ENCODE data around the gene DEF6. TPM values are rescaled to one million over a fixed set of nuclear protein-coding genes. Genes with fewer than 3 reads are reported as not detected.

DEF6 gene
- total RNA-seq, 1 donor from 2014 or later, result 2.2 TPM

DNA sequence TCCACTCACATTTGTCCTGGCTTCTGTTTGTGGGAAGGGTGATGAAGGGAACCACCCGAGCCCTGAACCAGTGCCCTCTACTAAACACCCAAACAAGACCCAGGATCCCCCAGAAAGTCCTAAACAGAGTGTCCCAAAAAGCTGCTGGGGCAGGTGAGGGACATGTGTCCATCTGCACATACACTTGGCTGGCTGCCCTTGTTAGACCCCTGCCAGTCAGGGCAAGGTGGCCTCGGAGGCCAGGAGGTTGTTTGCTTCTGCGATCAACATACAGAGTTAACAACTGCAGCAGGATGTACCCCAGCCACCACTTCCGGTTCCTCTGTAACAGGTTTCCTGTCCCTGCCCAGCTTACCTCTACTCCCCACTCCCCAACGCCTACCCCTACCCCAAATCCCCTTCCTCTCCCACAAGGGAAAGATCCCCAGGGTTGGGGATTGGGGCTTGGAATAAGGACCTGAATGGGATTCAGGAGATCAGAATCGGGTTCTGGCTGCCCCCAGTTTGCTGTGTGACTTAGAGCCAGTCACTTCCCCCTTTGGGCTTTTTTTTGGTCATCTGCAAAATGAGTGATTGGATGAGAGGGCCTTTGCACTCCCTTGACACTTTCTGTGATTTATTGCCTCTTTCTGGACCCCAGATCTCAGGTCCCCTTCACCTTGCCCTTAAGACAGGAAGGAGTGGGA lies 13.9 kb downstream of the DEF6 start:
- H3K4me1 ChIP-seq (ENCODE audit: insufficient read depth, low read length), result no peaks in the 10 kb centered on the region
- H4K20me1 ChIP-seq (ENCODE audit: insufficient read depth, low read length), result no peaks in the 10 kb centered on the region
- no peak for DNase-seq (ENCODE audit: low read depth)
- Mint-ChIP-seq H3K4me1 (ENCODE audit: low read depth, unreplicated experiment) (no peaks in the 10 kb centered on the region), H3K36me3 (ENCODE audit: low read depth, unreplicated experiment) (no peaks in the 10 kb centered on the region), H3K27ac (ENCODE audit: unreplicated experiment) (no peak overlapping the region), H3K27me3 (ENCODE audit: low read depth, unreplicated experiment) (peaks cover 40% of the 10 kb centered on the region), H3K4me3 (ENCODE audit: unreplicated experiment) (no peak overlapping the region), H3K9me3 (ENCODE audit: unreplicated experiment) (peaks cover 1% of the 10 kb centered on the region)
- H3K27me3 ChIP-seq (ENCODE audit: insufficient read depth, low read length), result peaks cover 14% of the 10 kb centered on the region
- H3K9ac ChIP-seq (ENCODE audit: low read length), result no peak overlapping the region
- no peaks in the 10 kb centered on the region for H3K9me3 ChIP-seq (ENCODE audit: insufficient read depth, low read depth, low read length)
- H3K4me2 ChIP-seq (ENCODE audit: low read length), result no peak overlapping the region
- no peaks in the 10 kb centered on the region for H3K79me2 ChIP-seq (ENCODE audit: insufficient read depth, low read length)
- H3K4me3 ChIP-seq (ENCODE audit: insufficient read depth, low read depth, low read length), result no peak overlapping the region
- FAIRE-seq, result no peak
- H3K27ac ChIP-seq (ENCODE audit: low read depth, low read length), result no peak overlapping the region
- H2AFZ ChIP-seq (ENCODE audit: low read depth, low read length), result no peak overlapping the region
- H3K36me3 ChIP-seq (ENCODE audit: insufficient read depth, low read length), result no peaks in the 10 kb centered on the region
- TF ChIP-seq EZH2 (IDR thresholded peaks at IDR 0.05; ENCODE audit: insufficient read depth, low read length) (no peak), CTCF (IDR thresholded peaks at IDR 0.05; ENCODE audit: insufficient read depth, low read depth, low read length) (no peak)

GRCh38 chr6:35312076-35312800 lies 14.6 kb downstream of the DEF6 start:
- FAIRE-seq, result no peak
- no peaks in the 10 kb centered on the region for H4K20me1 ChIP-seq (ENCODE audit: insufficient read depth, low read length)
- H3K36me3 ChIP-seq (ENCODE audit: insufficient read depth, low read length), result no peaks in the 10 kb centered on the region
- H3K9me3 ChIP-seq (ENCODE audit: insufficient read depth, low read depth, low read length), result no peaks in the 10 kb centered on the region
- no peak overlapping the region for H3K27ac ChIP-seq (ENCODE audit: low read depth, low read length)
- no peak overlapping the region for H2AFZ ChIP-seq (ENCODE audit: low read depth, low read length)
- no peak overlapping the region for H3K27ac Mint-ChIP-seq (ENCODE audit: unreplicated experiment)
- no peaks in the 10 kb centered on the region for H3K4me1 Mint-ChIP-seq (ENCODE audit: low read depth, unreplicated experiment)
- no peak overlapping the region for H3K4me2 ChIP-seq (ENCODE audit: low read length)
- no peaks in the 10 kb centered on the region for H3K79me2 ChIP-seq (ENCODE audit: insufficient read depth, low read length)
- H3K36me3 Mint-ChIP-seq (ENCODE audit: low read depth, unreplicated experiment), result no peaks in the 10 kb centered on the region
- H3K9me3 Mint-ChIP-seq (ENCODE audit: unreplicated experiment), result peaks cover 1% of the 10 kb centered on the region
- H3K4me1 ChIP-seq (ENCODE audit: insufficient read depth, low read length), result no peaks in the 10 kb centered on the region
- H3K27me3 Mint-ChIP-seq (ENCODE audit: low read depth, unreplicated experiment), result peaks cover 43% of the 10 kb centered on the region
- H3K4me3 ChIP-seq (ENCODE audit: insufficient read depth, low read depth, low read length), result no peak overlapping the region
- DNase-seq (ENCODE audit: low read depth), result no peak
- TF ChIP-seq CTCF (IDR thresholded peaks at IDR 0.05; ENCODE audit: insufficient read depth, low read depth, low read length), result no peak
- no peak for TF ChIP-seq EZH2 (IDR thresholded peaks at IDR 0.05; ENCODE audit: insufficient read depth, low read length)
- no peak overlapping the region for H3K9ac ChIP-seq (ENCODE audit: low read length)
- peaks cover 16% of the 10 kb centered on the region for H3K27me3 ChIP-seq (ENCODE audit: insufficient read depth, low read length)
- no peak overlapping the region for H3K4me3 Mint-ChIP-seq (ENCODE audit: unreplicated experiment)

DNA sequence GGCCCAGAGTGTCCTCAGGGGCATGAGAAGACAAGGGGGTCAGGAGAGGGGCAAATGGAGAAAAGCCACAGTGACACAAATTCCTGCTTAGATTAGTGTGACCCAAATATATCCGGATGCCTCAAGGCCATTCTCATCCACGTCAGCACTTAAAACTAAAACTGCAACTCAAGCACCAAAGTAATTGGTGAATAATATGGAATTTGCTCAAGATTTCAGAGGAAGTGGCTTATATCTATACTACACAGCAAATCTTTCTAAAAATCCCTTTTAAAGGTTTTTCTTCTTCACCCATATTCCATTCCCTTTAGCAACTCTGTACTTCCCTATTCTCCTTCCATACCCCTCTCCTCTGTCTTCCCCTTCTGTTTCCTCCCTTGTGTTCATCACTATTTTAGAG lies 15.2 kb downstream of the DEF6 start:
- H3K36me3 ChIP-seq (ENCODE audit: insufficient read depth, low read length), result no peaks in the 10 kb centered on the region
- no peak for DNase-seq (ENCODE audit: low read depth)
- Mint-ChIP-seq H3K36me3 (ENCODE audit: low read depth, unreplicated experiment) (no peaks in the 10 kb centered on the region), H3K4me3 (ENCODE audit: unreplicated experiment) (no peak overlapping the region), H3K27me3 (ENCODE audit: low read depth, unreplicated experiment) (peaks cover 41% of the 10 kb centered on the region), H3K27ac (ENCODE audit: unreplicated experiment) (no peak overlapping the region), H3K9me3 (ENCODE audit: unreplicated experiment) (peaks cover 1% of the 10 kb centered on the region), H3K4me1 (ENCODE audit: low read depth, unreplicated experiment) (no peaks in the 10 kb centered on the region)
- H3K4me2 ChIP-seq (ENCODE audit: low read length), result no peak overlapping the region
- no peak overlapping the region for H3K4me3 ChIP-seq (ENCODE audit: insufficient read depth, low read depth, low read length)
- no peaks in the 10 kb centered on the region for H4K20me1 ChIP-seq (ENCODE audit: insufficient read depth, low read length)
- H3K79me2 ChIP-seq (ENCODE audit: insufficient read depth, low read length), result no peaks in the 10 kb centered on the region
- no peak for FAIRE-seq
- TF ChIP-seq EZH2 (IDR thresholded peaks at IDR 0.05; ENCODE audit: insufficient read depth, low read length) (no peak), CTCF (IDR thresholded peaks at IDR 0.05; ENCODE audit: insufficient read depth, low read depth, low read length) (no peak)
- no peak overlapping the region for H3K9ac ChIP-seq (ENCODE audit: low read length)
- H3K9me3 ChIP-seq (ENCODE audit: insufficient read depth, low read depth, low read length), result no peaks in the 10 kb centered on the region
- no peak overlapping the region for H3K27ac ChIP-seq (ENCODE audit: low read depth, low read length)
- H3K27me3 ChIP-seq (ENCODE audit: insufficient read depth, low read length), result peaks cover 14% of the 10 kb centered on the region
- H2AFZ ChIP-seq (ENCODE audit: low read depth, low read length), result no peak overlapping the region
- peaks cover 4% of the 10 kb centered on the region for H3K4me1 ChIP-seq (ENCODE audit: insufficient read depth, low read length)
